WTC11 (cell line): ENCODE data around the gene ASIC2.

Experiments used
- CDX4 ChIP-seq: fragments of 250-450 bp; sonication (Bioruptor Pico); IDR thresholded peaks from 2 replicates; pipeline ENCODE4 v1.9.0; 2021; ENCODE audit warnings: moderate library complexity, mild to moderate bottlenecking, inconsistent platforms, borderline replicate concordance
- CTCF ChIP-seq: fragments of 200-600 bp; IDR thresholded peaks from 2 replicates; pipeline ENCODE4 v1.8.0; 2022; ENCODE audit warnings: antibody characterized with exemption
- E2F4 ChIP-seq: sonication (generic); formaldehyde crosslinking; IDR thresholded peaks from 2 replicates; pipeline ENCODE4 v1.8.1; 2022; ENCODE audit warnings: low read depth, mild to moderate bottlenecking, moderate library complexity, missing genetic modification reagents, borderline replicate concordance
- ERG ChIP-seq: fragments of 250-450 bp; sonication (Bioruptor Pico); IDR thresholded peaks from 2 replicates; pipeline ENCODE4 v1.8.0; 2021; ENCODE audit warnings: mild to moderate bottlenecking
- ETV6 ChIP-seq: sonication (generic); formaldehyde crosslinking; IDR thresholded peaks from 2 replicates; pipeline ENCODE4 v1.8.1; 2022; ENCODE audit warnings: mild to moderate bottlenecking, missing genetic modification reagents
- GRHL2 ChIP-seq: fragments of 250-450 bp; sonication (Bioruptor Pico); IDR thresholded peaks from 2 replicates; pipeline ENCODE4 v1.8.0; 2022; ENCODE audit warnings: mild to moderate bottlenecking, moderate library complexity; ENCODE audit not compliant: insufficient replicate concordance, severe bottlenecking
- HMGXB4 ChIP-seq: sonication (generic); formaldehyde crosslinking; IDR thresholded peaks from 2 replicates; pipeline ENCODE4 v1.8.1; 2023; ENCODE audit warnings: mild to moderate bottlenecking, moderate library complexity, missing genetic modification reagents
- NFYB ChIP-seq: sonication (generic); formaldehyde crosslinking; conservative IDR thresholded peaks from 2 replicates; pipeline ENCODE4 v1.8.0; 2022; ENCODE audit warnings: low read depth, missing genetic modification reagents
- NR2C2 ChIP-seq: sonication (generic); formaldehyde crosslinking; IDR thresholded peaks from 2 replicates; pipeline ENCODE4 v1.8.0; 2022; ENCODE audit warnings: mild to moderate bottlenecking, missing genetic modification reagents
- USF2 ChIP-seq: sonication (generic); formaldehyde crosslinking; IDR thresholded peaks from 2 replicates; pipeline ENCODE4 v1.8.1; 2023; ENCODE audit warnings: mild to moderate bottlenecking, missing genetic modification reagents, moderate library complexity
- ZSCAN18 ChIP-seq: fragments of 250-450 bp; sonication (Bioruptor Pico); IDR thresholded peaks from 2 replicates; pipeline ENCODE4 v2.1.2; 2022; ENCODE audit warnings: mild to moderate bottlenecking, moderate library complexity

- TF ChIP-seq CDX4 (CRISPR knock-in tag) (no peak), CTCF (no peak), E2F4 (CRISPR knock-in tag) (no peak), NFYB (CRISPR knock-in tag) (no peak), USF2 (CRISPR knock-in tag) (no peak), HMGXB4 (no peak), ZSCAN18 (CRISPR knock-in tag) (no peak), GRHL2 (CRISPR knock-in tag) (no peak), ERG (CRISPR knock-in tag) (no peak), NR2C2 (CRISPR knock-in tag) (no peak), ETV6 (CRISPR knock-in tag) (no peak)
Measured at GRCh38 chr17:33012522-33013033, 280.5 kb downstream of the ASIC2 start.
